NCI-H2171 treated with DMSO at 0.1 percent for 48 hours (cell line): ENCODE measurements around the gene ZRANB1.
"Not testable (repeated sequence)": the region's sequence is repeated elsewhere in the genome, so short reads cannot be mapped to it uniquely, and the experiment has no call there.

Experiments used
- DNase-seq: peaks from one replicate; lab custom pipeline; 2025; lab: John Stamatoyannopoulos, UW

The ZRANB1 gene

GRCh38 chr10:124963866-124964720 is 22.2 kb downstream of the ZRANB1 start:
- DNase-seq, result no peak

GRCh38 chr10:124966008-124966407 is 24.1 kb downstream of the ZRANB1 start:
- DNase-seq, result no peak

- DNase-seq, result no peak
Measured at GRCh38 chr10:124967255-124967654, 25.3 kb downstream of the ZRANB1 start.

- DNase-seq, result no peak
Measured at GRCh38 chr10:124971276-124971675, 29.4 kb downstream of the ZRANB1 start.

- no peak for DNase-seq
Measured at GRCh38 chr10:124972637-124973036, 30.7 kb downstream of the ZRANB1 start.

- DNase-seq, result no peak
Measured at GRCh38 chr10:124974131-124974530, 32.2 kb downstream of the ZRANB1 start.

GRCh38 chr10:124975977-124976514 is 34.1 kb downstream of the ZRANB1 start:
- DNase-seq, result no peak

- DNase-seq, result no peak
Measured at GRCh38 chr10:124977161-124977560, 35.2 kb downstream of the ZRANB1 start.

- no peak for DNase-seq
Measured at GRCh38 chr10:124977648-124978375, 35.9 kb downstream of the ZRANB1 start.

- no peak for DNase-seq
Measured at GRCh38 chr10:124978376-124978725, 36.4 kb downstream of the ZRANB1 start.

- no peak for DNase-seq
Measured at GRCh38 chr10:124983321-124983720, 41.4 kb downstream of the ZRANB1 start.

GRCh38 chr10:124984376-124984775 is 42.5 kb downstream of the ZRANB1 start:
- DNase-seq, result no peak

- no peak for DNase-seq
Measured at GRCh38 chr10:124985162-124985561, 43.2 kb downstream of the ZRANB1 start.

GRCh38 chr10:124987788-124988187 is 45.9 kb downstream of the ZRANB1 start:
- DNase-seq, result no peak

- not testable (repeated sequence) for DNase-seq
Measured at GRCh38 chr10:124988753-124989152, 46.8 kb downstream of the ZRANB1 start.

- no peak for DNase-seq
Measured at GRCh38 chr10:124989526-124989925, 47.6 kb downstream of the ZRANB1 start.

- DNase-seq, result no peak
Measured at GRCh38 chr10:124990671-124991625, 49.0 kb downstream of the ZRANB1 start.

- DNase-seq, result no peak
Measured at GRCh38 chr10:124991835-124992234, 49.9 kb downstream of the ZRANB1 start.

- DNase-seq, result peak; percentile 18
Measured at GRCh38 chr10:124992462-124993344, 50.8 kb downstream of the ZRANB1 start.

GRCh38 chr10:124993345-124993708 is 51.4 kb downstream of the ZRANB1 start:
- no peak for DNase-seq
